HUES48 (cell line): ENCODE data around the gene AMPH.

Experiments
- H3K27ac ChIP-seq: one replicate; pipeline ENCODE4 v1.7.0; 2013; ENCODE audit warnings: low read depth, low read length, inconsistent platforms
- H3K27me3 ChIP-seq: 2 replicates; pipeline ENCODE4 v1.6.1; 2013; ENCODE audit warnings: mild to moderate bottlenecking, low read length; ENCODE audit not compliant: control insufficient read depth, insufficient read depth
- H3K36me3 ChIP-seq: 2 replicates; pipeline ENCODE4 v1.6.1; 2013; ENCODE audit warnings: low read length; ENCODE audit not compliant: control insufficient read depth, insufficient read depth
- H3K4me1 ChIP-seq: 2 replicates; pipeline ENCODE4 v1.6.1; 2013; ENCODE audit warnings: mild to moderate bottlenecking, low read length; ENCODE audit not compliant: control insufficient read depth, insufficient read depth
- H3K4me3 ChIP-seq: 2 replicates; pipeline ENCODE4 v1.5.1; 2013; ENCODE audit warnings: mild to moderate bottlenecking, low read depth, low read length
- H3K9ac ChIP-seq: 2 replicates; pipeline ENCODE4 v1.6.1; 2013; ENCODE audit warnings: mild to moderate bottlenecking, low read depth, low read length, moderate library complexity
- H3K9me3 ChIP-seq: 2 replicates; pipeline ENCODE4 v1.6.1; 2013; ENCODE audit warnings: low read length; ENCODE audit not compliant: control insufficient read depth, insufficient read depth

AMPH gene

DNA sequence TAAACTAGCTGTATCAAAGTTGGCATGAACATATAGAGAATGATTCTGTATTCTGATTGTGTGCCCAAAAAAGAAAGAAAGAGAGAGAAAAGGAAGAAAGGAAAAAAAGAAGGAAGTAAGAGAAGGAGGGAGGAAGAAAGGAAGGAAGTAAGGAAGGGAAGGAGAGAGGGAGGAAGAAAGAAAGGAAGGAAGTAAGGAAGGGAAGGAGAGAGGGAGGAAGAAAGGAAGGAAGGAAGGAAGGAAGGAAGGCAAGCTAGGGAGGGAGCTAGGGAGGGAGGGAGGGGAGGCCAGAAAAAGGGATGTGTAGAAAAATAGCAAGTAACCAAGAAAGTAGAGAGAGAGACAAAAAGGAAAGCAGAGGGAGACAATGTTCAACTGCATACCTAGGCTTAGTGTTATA, 297.0 kb downstream of the AMPH start:
- Histone ChIP-seq H3K4me1 (peaks cover 12% of the 10 kb centered on the region), H3K27me3 (no peaks in the 10 kb centered on the region), H3K27ac (no peak overlapping the region), H3K9me3 (no peaks in the 10 kb centered on the region), H3K4me3 (no peak overlapping the region), H3K9ac (no peak overlapping the region), H3K36me3 (no peaks in the 10 kb centered on the region)
